GM10266 (cell line): ENCODE results near the gene NFATC1.

ENCODE experiments used
- DNase-seq: peaks from one replicate; pipeline ENCODE4 v3.0.0; 2012; ENCODE audit errors: extremely low spot score
- CTCF ChIP-seq: IDR thresholded peaks from 2 replicates; pipeline ENCODE4 v1.5.1; 2012; ENCODE audit warnings: mild to moderate bottlenecking, low read depth; ENCODE audit not compliant: control insufficient read depth, insufficient read depth; ENCODE audit errors: missing control alignments

The NFATC1 gene

GRCh38 chr18:79356435-79356834, 39.3 kb upstream of the NFATC1 start:
- no peak for TF ChIP-seq CTCF
- DNase-seq: no peak

GRCh38 chr18:79360933-79361332, 34.8 kb upstream of the NFATC1 start:
- no peak for TF ChIP-seq CTCF
- DNase-seq: no peak

GRCh38 chr18:79361766-79362522, 33.8 kb upstream of the NFATC1 start:
- DNase-seq: no peak
- TF ChIP-seq CTCF: no peak

- DNase-seq: no peak
- TF ChIP-seq CTCF: no peak
Measured at GRCh38 chr18:79365701-79366100, 30.0 kb upstream of the NFATC1 start.

GRCh38 chr18:79366177-79367094, 29.3 kb upstream of the NFATC1 start:
- no peak for TF ChIP-seq CTCF
- no peak for DNase-seq

- DNase-seq: no peak
- TF ChIP-seq CTCF: no peak
Measured at GRCh38 chr18:79367480-79367879, 28.2 kb upstream of the NFATC1 start.

GRCh38 chr18:79367989-79368388, 27.7 kb upstream of the NFATC1 start:
- TF ChIP-seq CTCF: no peak
- no peak for DNase-seq
